ENCODE measurements around the gene N4BP2L2.

The N4BP2L2 gene

GRCh38 chr13:32528358-32528757 lies 10.2 kb downstream of the N4BP2L2 start:
- DNase-seq = no peak

DNA sequence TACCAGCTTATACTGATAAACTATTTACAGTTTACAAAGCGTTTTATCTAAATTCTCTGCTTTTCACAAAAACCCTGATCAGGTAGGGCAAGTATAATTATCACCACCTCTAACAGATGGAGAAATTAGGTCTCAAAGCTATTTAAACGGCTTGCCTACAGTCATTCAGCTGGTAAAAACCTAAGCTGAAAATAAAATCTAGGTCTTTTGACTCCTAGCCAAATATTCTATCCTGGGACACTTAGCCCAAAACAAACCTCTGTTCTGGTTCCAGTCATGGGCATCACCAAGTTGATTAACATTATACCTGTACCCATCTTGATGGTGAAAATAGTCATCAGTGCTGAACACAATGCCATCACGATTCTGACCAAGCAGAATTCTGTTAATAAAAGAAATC lies 11.4 kb downstream of the N4BP2L2 start:
- DNase-seq = no peak

GRCh38 chr13:32525766-32526165 lies 12.8 kb downstream of the N4BP2L2 start:
- peak; percentile 51 for DNase-seq

- DNase-seq = no peak
Observed at GRCh38 chr13:32515246-32515645, 23.3 kb downstream of the N4BP2L2 start.

GRCh38 chr13:32511482-32511881 lies 27.1 kb downstream of the N4BP2L2 start:
- DNase-seq = no peak

DNA sequence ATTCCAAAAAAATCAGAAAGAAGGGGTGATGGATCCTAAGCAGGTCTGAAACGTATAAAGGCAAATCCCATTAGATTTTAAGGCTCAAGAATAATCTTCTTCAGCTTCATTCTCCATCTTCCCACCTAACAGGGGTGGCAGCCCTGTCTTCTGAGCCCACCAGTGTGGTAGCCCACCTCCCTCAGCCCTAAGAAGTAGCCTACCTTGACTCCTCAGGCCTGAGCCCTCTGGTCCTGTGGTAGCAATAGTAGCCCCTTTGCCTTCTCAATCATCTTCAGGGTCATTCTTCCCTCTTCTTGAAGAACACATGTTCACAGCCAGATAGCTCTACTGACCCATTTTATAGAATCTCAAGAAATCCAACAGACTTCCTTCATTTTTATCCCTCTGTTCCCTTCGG lies 33.7 kb downstream of the N4BP2L2 start:
- DNase-seq = no peak

- no peak for DNase-seq
Observed at GRCh38 chr13:32504263-32504662, 34.3 kb downstream of the N4BP2L2 start.

- no peak for DNase-seq
Observed at GRCh38 chr13:32503727-32504126, 34.9 kb downstream of the N4BP2L2 start.

- DNase-seq = no peak
Observed at GRCh38 chr13:32501064-32501463, 37.5 kb downstream of the N4BP2L2 start.

DNA sequence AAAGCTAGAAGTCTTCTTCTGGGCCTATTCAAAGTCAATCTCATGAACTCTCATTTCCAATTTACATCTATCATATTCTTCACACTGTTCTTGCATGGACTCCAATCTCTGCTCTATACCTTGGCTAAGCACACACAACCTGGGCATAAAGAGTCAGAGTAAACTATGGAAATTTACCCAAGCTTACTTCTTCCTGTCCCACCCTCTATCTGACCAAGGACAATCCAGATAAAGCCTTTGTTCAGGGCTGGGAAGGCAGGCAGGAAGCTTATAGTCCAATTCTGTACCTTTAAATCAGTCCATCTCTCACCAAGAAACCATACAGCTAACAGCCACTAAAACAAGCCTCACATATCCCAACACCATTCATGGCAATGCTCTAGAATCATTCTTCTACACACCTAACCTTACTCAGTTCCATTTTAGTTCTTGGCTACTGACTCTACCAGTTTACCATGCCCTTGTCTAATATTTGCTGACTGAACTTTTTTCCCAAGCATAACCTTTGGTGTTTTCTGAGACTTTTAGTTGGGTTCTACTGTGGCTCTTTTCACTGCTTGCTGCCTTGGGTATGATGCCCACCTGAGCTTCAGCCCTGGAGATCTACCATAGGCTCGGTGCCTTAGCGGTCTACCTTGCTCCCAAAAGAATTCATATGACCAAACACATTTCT lies 38.9 kb downstream of the N4BP2L2 start:
- DNase-seq = no peak

GRCh38 chr13:32497589-32497988 lies 41.0 kb downstream of the N4BP2L2 start:
- DNase-seq = peak; percentile 24

- DNase-seq = peak; percentile 85
Observed at GRCh38 chr13:32496599-32497160, 41.9 kb downstream of the N4BP2L2 start.

- no peak for DNase-seq
Observed at GRCh38 chr13:32495841-32496240, 42.8 kb downstream of the N4BP2L2 start.

DNA sequence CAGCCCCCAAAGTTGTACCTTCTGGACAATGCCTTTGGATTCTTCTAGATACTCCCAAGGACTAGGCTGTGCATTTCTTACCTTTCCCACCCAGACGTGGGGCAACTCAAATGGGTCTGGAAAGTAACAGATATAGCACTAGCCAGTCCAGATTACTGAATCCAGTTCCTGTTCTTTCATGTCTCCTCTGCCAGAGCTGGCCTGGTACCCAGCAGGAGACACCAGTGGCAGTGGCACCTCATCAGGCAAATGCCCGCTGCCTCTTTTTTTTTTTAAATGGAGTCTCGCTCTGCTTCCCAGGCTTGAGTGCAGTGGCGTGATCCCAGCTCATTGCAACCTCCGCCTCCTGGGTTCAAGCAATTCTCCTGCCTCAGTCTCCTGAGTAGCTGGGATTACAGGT lies 43.2 kb downstream of the N4BP2L2 start:
- peak; percentile 33 for DNase-seq

GRCh38 chr13:32491028-32491427 lies 47.6 kb downstream of the N4BP2L2 start:
- DNase-seq = no peak

GRCh38 chr13:32476892-32477291 lies 61.7 kb downstream of the N4BP2L2 start:
- DNase-seq = no peak

DNA sequence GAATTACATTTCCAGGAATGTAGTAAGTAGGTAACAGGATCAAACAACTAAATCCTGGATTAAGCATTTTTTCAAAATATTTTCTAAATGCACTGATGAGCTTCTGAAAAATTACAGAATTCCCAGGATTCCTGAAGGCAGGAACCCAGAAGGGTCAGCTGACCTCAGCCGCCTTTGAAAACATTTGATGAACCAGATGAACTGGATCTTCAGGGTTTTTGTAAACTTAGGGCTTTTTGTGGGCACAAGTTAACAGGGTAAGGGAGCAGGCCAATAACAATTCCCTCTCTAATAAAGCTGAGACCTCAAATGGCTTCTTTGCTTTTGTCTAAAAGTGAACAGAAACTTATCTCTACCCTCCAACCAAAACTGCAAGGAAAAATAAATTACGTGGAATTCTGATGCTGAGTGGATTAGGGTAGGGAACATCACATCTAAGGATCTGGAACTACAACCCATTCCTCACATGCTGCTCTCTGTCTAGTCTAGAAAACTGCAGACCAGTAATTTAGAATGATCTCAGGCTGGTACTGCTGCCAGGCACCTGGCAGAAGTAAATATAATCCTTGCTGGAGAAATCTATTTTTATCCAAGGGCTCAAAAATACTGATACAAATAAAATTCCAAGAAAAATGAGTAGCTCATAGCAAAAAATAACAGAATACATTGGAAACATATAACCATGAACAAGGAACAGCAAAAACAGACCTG lies 62.4 kb downstream of the N4BP2L2 start:
- no peak for DNase-seq

DNA sequence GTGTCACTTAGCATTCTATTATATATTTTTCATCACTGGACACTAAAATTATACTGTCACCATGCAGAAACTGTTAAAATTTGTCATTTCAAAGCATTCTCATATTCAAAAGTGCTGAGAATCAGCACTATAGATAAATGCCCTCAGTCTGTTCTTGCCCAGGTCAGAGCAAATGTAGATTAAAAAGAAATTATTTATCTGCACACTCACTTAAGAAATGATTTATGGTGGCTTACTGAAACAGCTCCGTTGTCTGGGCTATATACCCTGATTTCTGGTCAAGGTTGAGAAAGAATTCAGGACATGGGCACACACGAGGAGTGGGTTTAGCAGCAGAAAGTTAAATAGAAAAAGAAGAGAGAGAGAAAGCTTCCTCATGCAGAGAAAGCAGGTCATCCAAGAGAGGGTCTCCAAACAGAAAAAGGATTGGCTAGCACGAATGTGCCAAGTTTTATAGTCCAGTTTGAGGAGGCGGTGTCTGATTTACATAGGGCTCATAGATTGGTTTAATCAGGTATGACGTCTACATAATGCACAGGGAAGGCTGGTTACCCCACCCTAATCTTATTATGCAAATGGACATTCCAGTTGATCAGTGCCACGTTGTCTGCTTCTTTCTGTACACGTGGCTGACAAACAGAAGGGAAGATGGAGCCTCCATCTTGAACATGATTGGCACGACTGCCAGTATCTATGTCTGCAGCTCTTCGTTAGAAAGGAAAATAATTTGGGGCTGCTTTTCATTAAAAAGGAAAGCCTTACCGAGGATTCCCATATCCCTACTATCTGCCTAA lies 63.4 kb downstream of the N4BP2L2 start:
- DNase-seq = no peak

- peak; percentile 43 for DNase-seq
Observed at GRCh38 chr13:32473650-32474049, 64.9 kb downstream of the N4BP2L2 start.

GRCh38 chr13:32472194-32472621 lies 66.4 kb downstream of the N4BP2L2 start:
- DNase-seq = peak; percentile 35

DNA sequence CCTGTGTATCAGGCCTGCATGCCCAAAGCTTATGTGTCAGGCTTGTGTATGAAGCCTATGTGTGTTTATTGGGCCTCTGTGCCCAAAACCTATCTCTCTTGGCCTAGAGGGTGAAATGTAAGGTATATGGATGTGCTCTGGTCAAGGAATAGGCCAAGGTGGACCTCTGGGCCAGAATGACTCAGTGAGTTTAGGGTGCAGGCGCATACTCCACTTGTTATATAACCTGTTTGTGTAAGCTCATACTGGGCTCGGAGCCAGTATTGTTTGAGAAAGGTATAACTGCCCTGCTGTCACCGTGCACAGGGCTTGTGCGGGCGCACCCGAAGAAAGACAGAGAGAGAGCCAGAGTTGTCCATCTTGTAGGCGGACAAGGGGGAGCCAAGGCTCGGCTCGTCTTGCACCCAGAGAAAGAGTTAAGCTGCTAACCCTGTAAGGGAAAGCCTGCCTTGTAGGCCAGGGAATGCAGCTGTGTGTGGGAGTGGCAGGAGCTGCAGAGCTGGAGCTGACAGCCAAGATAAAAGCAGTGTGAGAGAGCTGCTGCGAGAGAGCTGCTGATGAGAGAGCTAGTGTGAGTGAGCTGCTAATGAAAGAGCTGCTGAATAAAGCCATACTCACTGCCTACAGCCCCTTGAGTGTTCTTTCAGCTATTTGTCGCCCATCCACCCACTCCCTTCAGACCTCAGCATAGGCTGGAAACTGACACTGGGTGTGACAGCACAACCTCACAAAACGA lies 67.2 kb downstream of the N4BP2L2 start:
- peak; percentile 77 for DNase-seq

DNA sequence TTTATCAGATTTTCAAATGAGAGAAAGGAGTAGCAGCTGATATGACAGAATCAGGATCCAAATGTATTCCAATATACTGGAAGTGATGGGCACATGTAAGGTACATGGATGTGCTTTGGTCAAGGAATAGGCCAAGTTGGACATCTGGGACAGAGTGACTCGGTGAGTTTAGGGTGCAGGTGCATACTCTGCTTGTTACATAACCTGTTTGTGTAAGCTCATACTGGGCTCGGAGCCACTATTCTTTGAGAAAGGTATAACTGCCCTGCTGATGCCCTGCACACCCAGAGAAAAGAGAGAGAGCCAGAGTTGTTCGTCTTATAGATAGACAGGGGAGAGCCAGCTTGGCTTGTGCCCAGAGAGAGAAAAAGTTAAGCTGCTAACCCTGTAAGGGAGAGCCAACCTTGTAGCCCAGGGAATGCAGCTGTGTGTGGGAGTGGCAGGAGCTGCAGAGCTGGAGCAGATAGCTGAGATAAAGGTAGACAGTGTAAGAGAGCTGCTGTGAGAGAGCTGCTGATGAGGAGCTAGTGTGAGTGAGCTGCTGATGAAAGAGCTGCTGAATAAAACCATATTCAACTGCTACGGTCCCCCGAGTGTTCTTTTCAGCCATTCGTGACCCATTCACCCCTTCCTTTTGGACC lies 70.0 kb downstream of the N4BP2L2 start:
- DNase-seq = peak; percentile 77

Measured in hematopoietic multipotent progenitor cell treated with erythropoietin and hydrocortisone succinate and interleukin-3 and kit ligand, for 6 days (in vitro differentiated cells).